Upper lobe of left lung (tissue), 4 donors: ENCODE results near the gene MMP19.

Source experiments
- CTCF ChIP-seq, 6 experiments: fragments of 450-650 bp in 4 of 6; fragments of 200-600 bp in 2 of 6; sonication (generic) in 2 of 6; IDR thresholded peaks; one replicate each; pipeline ENCODE4 v1.5.1; 2016 to 2019; ENCODE audit warnings: antibody characterized with exemption in 6 of 6
- EP300 ChIP-seq, 4 donors: sonication (generic); formaldehyde crosslinking; IDR thresholded peaks; one replicate each; pipeline ENCODE4 v1.5.1; 2017; ENCODE audit warnings: antibody characterized with exemption in 4 of 4, control low read depth in 2 of 4
- POLR2A ChIP-seq, 4 donors: fragments of 450-650 bp; IDR thresholded peaks; one replicate each; pipeline ENCODE4 v1.5.1; 2016 to 2017; ENCODE audit warnings: antibody characterized with exemption in 4 of 4, mild to moderate bottlenecking in 2 of 4
- POLR2AphosphoS5 ChIP-seq, 2 donors: sonication (generic); formaldehyde crosslinking; IDR thresholded peaks; one replicate each; pipeline ENCODE4 v1.5.1; 2017; ENCODE audit warnings: antibody characterized with exemption in 2 of 2

- TF ChIP-seq CTCF (IDR thresholded peaks at IDR 0.05) (no peak), POLR2A (IDR thresholded peaks at IDR 0.05) (no peak), POLR2AphosphoS5 (IDR thresholded peaks at IDR 0.05) (no peak), EP300 (IDR thresholded peaks at IDR 0.05) (no peak)
Observed at GRCh38 chr12:55843431-55843830, 695 bp upstream of the MMP19 start.
